GM12874 (cell line): Measurements from ENCODE around the gene NME4.
A peak's percentile ranks its signal among the peaks of the same experiment; 100 is the strongest.

Source experiments
- TF ChIP-seq, protein P1 (sequence below): IDR thresholded peaks from 2 replicates; pipeline ENCODE4 v1.5.1; 2011; ENCODE audit warnings: low read depth, mild to moderate bottlenecking, control low read depth, low read length, moderate library complexity; ENCODE audit not compliant: insufficient read depth

The NME4 gene

DNA sequence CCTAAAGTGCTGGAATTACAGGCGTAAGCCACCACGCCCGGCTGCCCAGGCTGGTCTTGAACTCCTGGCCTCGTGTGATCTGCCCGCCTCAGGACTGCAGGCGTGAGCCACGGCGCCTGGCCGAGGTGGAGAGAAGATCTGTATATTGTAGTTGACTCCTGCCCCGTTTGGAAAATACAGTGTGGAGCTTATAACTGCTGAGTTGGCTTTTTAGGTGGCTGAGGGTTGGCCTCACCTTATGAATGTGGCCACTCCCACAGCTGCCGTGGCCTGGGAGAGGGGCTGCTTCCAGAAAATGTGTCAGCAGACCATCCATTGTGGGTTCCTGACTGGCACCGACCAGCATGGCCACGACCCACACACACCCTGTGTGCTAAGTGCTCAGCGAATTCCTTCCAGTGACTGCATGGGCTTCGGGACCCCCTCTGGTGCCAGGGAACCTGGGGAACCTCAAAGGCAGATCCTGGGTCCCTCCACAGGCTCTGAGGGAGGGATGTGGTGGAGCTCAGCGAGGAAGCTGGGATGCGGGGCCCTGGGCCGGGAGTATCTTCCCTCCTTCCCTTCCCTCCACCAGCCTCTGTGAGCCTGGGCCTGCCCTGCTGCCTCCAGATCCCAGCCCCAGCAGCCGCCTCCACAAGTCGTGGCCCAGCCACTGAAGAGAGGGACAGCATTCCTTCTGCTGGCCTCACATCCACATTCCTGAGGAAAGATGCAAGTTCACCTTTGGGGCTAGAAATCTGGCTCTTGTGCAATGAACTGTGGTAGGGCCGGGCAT is 17.6 kb downstream of the NME4 start:
- TF ChIP-seq, protein P1, sequence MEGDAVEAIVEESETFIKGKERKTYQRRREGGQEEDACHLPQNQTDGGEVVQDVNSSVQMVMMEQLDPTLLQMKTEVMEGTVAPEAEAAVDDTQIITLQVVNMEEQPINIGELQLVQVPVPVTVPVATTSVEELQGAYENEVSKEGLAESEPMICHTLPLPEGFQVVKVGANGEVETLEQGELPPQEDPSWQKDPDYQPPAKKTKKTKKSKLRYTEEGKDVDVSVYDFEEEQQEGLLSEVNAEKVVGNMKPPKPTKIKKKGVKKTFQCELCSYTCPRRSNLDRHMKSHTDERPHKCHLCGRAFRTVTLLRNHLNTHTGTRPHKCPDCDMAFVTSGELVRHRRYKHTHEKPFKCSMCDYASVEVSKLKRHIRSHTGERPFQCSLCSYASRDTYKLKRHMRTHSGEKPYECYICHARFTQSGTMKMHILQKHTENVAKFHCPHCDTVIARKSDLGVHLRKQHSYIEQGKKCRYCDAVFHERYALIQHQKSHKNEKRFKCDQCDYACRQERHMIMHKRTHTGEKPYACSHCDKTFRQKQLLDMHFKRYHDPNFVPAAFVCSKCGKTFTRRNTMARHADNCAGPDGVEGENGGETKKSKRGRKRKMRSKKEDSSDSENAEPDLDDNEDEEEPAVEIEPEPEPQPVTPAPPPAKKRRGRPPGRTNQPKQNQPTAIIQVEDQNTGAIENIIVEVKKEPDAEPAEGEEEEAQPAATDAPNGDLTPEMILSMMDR: no peak

DNA sequence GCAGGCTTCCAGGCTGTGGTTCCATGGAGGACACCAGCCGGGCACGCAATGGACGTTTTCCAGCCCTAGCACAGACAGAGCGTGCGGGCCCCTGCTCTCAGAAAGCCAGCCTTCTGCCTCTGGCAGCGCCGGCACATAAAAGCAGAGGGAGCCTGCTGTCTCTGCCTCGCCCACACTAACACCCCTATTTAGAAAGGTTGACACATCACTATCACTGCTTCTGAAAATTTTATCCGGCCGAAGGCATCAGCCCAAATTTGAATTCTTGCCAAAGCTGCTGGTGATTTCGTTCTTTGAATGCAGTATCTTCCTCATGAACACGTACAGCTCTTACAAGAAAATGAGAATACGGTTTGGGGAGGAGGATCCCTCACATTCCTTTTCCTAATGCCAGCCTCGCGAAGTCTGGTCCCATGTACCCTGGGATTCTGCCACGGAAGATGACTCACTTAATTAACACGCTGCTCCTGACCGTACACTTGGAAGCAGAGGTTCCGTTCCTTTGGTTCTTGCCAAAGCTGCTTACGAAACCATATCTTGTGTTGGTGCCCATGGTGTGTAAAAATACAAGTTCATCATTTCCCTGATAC is 27.1 kb downstream of the NME4 start:
- TF ChIP-seq, protein P1: no peak

- TF ChIP-seq, protein P1: no peak
Observed at GRCh38 chr16:424623-425081, 27.7 kb downstream of the NME4 start.

DNA sequence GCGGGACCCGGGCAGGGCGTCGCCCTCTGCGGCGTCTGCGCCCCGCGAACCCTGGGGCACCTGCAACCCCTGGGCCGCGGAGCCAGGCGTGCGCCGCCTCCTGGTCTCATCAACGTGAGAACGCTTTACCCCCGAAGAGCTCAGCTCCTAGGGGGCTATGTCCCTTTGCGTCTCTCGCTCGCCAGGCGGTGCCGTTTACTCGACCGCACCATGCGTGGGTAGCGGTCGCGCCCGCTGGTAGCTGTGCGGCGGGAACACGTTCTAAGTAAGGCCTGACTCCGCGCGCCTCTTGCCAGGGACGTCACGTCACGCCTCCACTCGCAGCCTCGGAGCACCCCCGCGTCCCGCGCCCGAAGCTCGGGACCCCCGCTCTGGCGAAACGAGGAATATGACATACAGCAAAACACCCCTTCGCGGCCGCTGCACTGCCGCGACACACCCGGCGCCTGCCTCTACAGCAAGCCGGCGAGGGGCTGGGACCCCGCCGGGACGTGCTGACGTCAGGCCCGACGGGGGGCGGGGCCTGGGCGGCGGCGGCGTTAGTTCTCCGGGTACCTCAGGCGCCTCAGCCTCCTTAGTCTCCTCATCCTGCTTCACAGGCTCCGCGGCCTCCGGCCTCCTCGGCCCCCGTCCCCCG is 28.2 kb downstream of the NME4 start, which contains the start of gene RAB11FIP3:
TSS of gene RAB11FIP3 (plus strand) at position 568 of the 637 bp plus-strand sequence. CDS start 358 bp downstream, outside the sequence.
- TF ChIP-seq, protein P1: peak; percentile 30; the same call in 1 of the 2 replicates

- TF ChIP-seq, protein P1: no peak
Observed at GRCh38 chr16:425740-426114, 28.7 kb downstream of the NME4 start.

- TF ChIP-seq, protein P1: no peak
Observed at GRCh38 chr16:426115-426905, 29.3 kb downstream of the NME4 start.

- TF ChIP-seq, protein P1: no peak
Observed at GRCh38 chr16:426906-427249, 29.9 kb downstream of the NME4 start.
